Calu3 (cell line): Measurements from ENCODE around the gene LRRC27. TPM values are rescaled to one million over a fixed set of nuclear protein-coding genes. Genes with fewer than 3 reads are reported as not detected.

ENCODE experiments used
- BruUV-seq: library from RNA; stranded (reverse); fragments of 400-500 nt; replicated peaks from 2 replicates; lab custom pipeline; 2021; lab: Mats Ljungman, UMichigan
- CTCF ChIA-PET: fragments of 300-600 bp; sonication (Branson Sonifier 250); formaldehyde crosslinking; loops from one replicate; lab custom pipeline; 2022; ENCODE audit warnings: antibody characterized with exemption; lab: Charles Lee
- DNase-seq: peaks from one replicate; pipeline ENCODE4 v3.0.0; 2022
- H3K27ac Mint-ChIP-seq: one replicate; pipeline ENCODE4 v1.8.0; 2022; ENCODE audit warnings: mixed read lengths; ENCODE audit not compliant: unreplicated experiment
- H3K27me3 Mint-ChIP-seq: one replicate; pipeline ENCODE4 v1.8.0; 2022; ENCODE audit warnings: mixed read lengths; ENCODE audit not compliant: unreplicated experiment
- H3K36me3 Mint-ChIP-seq: one replicate; pipeline ENCODE4 v1.8.0; 2022; ENCODE audit warnings: mild to moderate bottlenecking, moderate library complexity, mixed read lengths; ENCODE audit not compliant: insufficient read depth, unreplicated experiment
- H3K4me1 Mint-ChIP-seq: one replicate; pipeline ENCODE4 v1.8.0; 2022; ENCODE audit warnings: mild to moderate bottlenecking, low read depth, mixed read lengths; ENCODE audit not compliant: unreplicated experiment
- H3K4me3 Mint-ChIP-seq: one replicate; pipeline ENCODE4 v1.8.0; 2022; ENCODE audit warnings: mild to moderate bottlenecking, low read depth, moderate library complexity, mixed read lengths; ENCODE audit not compliant: unreplicated experiment
- H3K9me3 Mint-ChIP-seq: one replicate; pipeline ENCODE4 v1.8.0; 2022; ENCODE audit warnings: low read depth, mixed read lengths; ENCODE audit not compliant: unreplicated experiment
- CTCF ChIP-seq: fragments of 200-600 bp; IDR thresholded peaks from one replicate; pipeline ENCODE4 v1.8.0; 2022; ENCODE audit warnings: antibody characterized with exemption; ENCODE audit not compliant: unreplicated experiment
- intact Hi-C: fragments of 100-400 bp; cut with micrococcal nuclease; formaldehyde crosslinking; loops from one replicate; pipeline ENCODE4 v1.10.0; 2022; ENCODE audit not compliant: unreplicated experiment
- total RNA-seq: library from RNA; stranded (reverse); gene quantifications from 2 replicates; pipeline ENCODE4 v1.2.3, GENCODE V29; 2022

Gene LRRC27
- total RNA-seq, 1 experiment from 2014 or later = 4.6 TPM

GRCh38 chr10:132406181-132406580, 74.2 kb downstream of the LRRC27 start:
- no peak overlapping the region for H3K27ac Mint-ChIP-seq
- no peak for DNase-seq
- CTCF ChIA-PET = no interaction called here
- H3K9me3 Mint-ChIP-seq = no peaks in the 10 kb centered on the region
- BruUV-seq = no TSS peak
- no peaks in the 10 kb centered on the region for H3K27me3 Mint-ChIP-seq
- intact Hi-C loops = no loop called here
- H3K4me1 Mint-ChIP-seq = no peaks in the 10 kb centered on the region
- H3K36me3 Mint-ChIP-seq = peaks cover 36% of the 10 kb centered on the region
- no peak for TF ChIP-seq CTCF
- no peak overlapping the region for H3K4me3 Mint-ChIP-seq

- no peak for DNase-seq
- no peak for TF ChIP-seq CTCF
- Mint-ChIP-seq H3K4me1 (no peaks in the 10 kb centered on the region), H3K4me3 (no peak overlapping the region), H3K27ac (peak overlapping the region; percentile 72), H3K36me3 (peaks cover 36% of the 10 kb centered on the region), H3K9me3 (no peaks in the 10 kb centered on the region), H3K27me3 (no peaks in the 10 kb centered on the region)
- no TSS peak for BruUV-seq
- CTCF ChIA-PET = interaction anchor here (1.7 kb wide), 1 partner anchor 12 kb away, joined by 4 read pairs; no protein-coding TSS in a partner anchor
- intact Hi-C loops = no loop called here
These were observed 74.8 kb downstream of the LRRC27 start for GRCh38 chr10:132406750-132407149.

- no TSS peak for BruUV-seq
- no peaks in the 10 kb centered on the region for H3K4me1 Mint-ChIP-seq
- CTCF ChIA-PET = interaction anchor here (1.7 kb wide), 1 partner anchor 12 kb away, joined by 4 read pairs; no protein-coding TSS in a partner anchor
- H3K4me3 Mint-ChIP-seq = peak overlapping the region; percentile 63
- intact Hi-C loops = no loop called here
- H3K27me3 Mint-ChIP-seq = no peaks in the 10 kb centered on the region
- H3K9me3 Mint-ChIP-seq = no peaks in the 10 kb centered on the region
- peak overlapping the region; percentile 72 for H3K27ac Mint-ChIP-seq
- peaks cover 36% of the 10 kb centered on the region for H3K36me3 Mint-ChIP-seq
- no peak for TF ChIP-seq CTCF
- DNase-seq = peak; percentile 41
These were observed 75.3 kb downstream of the LRRC27 start for GRCh38 chr10:132407243-132407746.

- CTCF ChIA-PET = interaction anchor here (1.7 kb wide), 1 partner anchor 11 kb away, joined by 4 read pairs; no protein-coding TSS in a partner anchor
These were observed 75.9 kb downstream of the LRRC27 start for GRCh38 chr10:132407846-132408278.

More at GRCh38 chr10:132407846-132408278, 75.9 kb downstream of the LRRC27 start:
- intact Hi-C loops = no loop called here
- no TSS peak for BruUV-seq
- Mint-ChIP-seq H3K27me3 (no peaks in the 10 kb centered on the region), H3K36me3 (peaks cover 36% of the 10 kb centered on the region), H3K4me1 (no peaks in the 10 kb centered on the region), H3K27ac (peak overlapping the region; percentile 72), H3K9me3 (no peaks in the 10 kb centered on the region), H3K4me3 (peak overlapping the region; percentile 63)
- DNase-seq = peak; percentile 90
- TF ChIP-seq CTCF = no peak
